ENCODE data around the gene ACOT8.

DNA sequence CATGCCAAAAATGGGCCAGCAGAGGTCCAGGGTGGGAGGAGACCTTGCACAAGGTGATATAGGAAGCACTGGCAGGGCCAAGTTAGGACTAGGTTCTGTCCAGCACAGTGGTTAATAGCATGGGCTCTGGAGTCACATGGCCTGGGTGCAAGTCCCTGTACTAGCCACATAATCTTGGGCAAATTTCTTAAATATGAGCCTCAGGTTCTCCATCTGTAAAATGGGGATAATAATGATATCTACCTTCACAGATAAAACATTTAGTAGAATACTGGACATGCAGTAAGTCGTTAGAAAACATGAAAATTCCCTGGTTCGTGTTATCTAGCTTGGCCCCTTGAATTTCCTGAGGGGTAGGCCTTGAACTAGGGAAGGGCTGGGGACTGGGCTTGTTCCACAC, 40.1 kb upstream of the ACOT8 start:
- TF ChIP-seq, protein P1, sequence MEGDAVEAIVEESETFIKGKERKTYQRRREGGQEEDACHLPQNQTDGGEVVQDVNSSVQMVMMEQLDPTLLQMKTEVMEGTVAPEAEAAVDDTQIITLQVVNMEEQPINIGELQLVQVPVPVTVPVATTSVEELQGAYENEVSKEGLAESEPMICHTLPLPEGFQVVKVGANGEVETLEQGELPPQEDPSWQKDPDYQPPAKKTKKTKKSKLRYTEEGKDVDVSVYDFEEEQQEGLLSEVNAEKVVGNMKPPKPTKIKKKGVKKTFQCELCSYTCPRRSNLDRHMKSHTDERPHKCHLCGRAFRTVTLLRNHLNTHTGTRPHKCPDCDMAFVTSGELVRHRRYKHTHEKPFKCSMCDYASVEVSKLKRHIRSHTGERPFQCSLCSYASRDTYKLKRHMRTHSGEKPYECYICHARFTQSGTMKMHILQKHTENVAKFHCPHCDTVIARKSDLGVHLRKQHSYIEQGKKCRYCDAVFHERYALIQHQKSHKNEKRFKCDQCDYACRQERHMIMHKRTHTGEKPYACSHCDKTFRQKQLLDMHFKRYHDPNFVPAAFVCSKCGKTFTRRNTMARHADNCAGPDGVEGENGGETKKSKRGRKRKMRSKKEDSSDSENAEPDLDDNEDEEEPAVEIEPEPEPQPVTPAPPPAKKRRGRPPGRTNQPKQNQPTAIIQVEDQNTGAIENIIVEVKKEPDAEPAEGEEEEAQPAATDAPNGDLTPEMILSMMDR (IDR thresholded peaks at IDR 0.05; ENCODE audit: extremely low read depth in 1 of 2, insufficient read depth in 1 of 2, low read depth in 1 of 2, low read length in 2 of 2) = no peak
- TF ChIP-seq EZH2 (IDR thresholded peaks at IDR 0.05; ENCODE audit: borderline replicate concordance, low read depth, low read length, severe bottlenecking) (no peak), POLR2A (IDR thresholded peaks at IDR 0.05; ENCODE audit: low read depth, low read length) (no peak)
